A673 (cell line): ENCODE data around the gene ATP10B. TPM values are rescaled to one million over a fixed set of nuclear protein-coding genes. Genes with fewer than 3 reads are reported as not detected.
A peak's percentile ranks its signal among the peaks of the same experiment; 100 is the strongest.

ENCODE experiments used
- BruUV-seq: library from RNA; stranded (reverse); fragments of 400-500 nt; replicated peaks from 2 replicates; lab custom pipeline; 2021; lab: Mats Ljungman, UMichigan
- CTCF ChIA-PET: fragments of 300-600 bp; sonication (Branson Sonifier 250); formaldehyde crosslinking; loops from one replicate; lab custom pipeline; 2022; ENCODE audit warnings: antibody characterized with exemption; lab: Charles Lee
- POLR2A ChIA-PET: fragments of 300-600 bp; sonication (Branson Sonifier 250); formaldehyde crosslinking; loops from one replicate; lab custom pipeline; 2022; ENCODE audit warnings: antibody characterized with exemption; ENCODE audit not compliant: low non-redundant PET; lab: Charles Lee
- DNase-seq: peaks from one replicate; pipeline ENCODE4 v3.0.0-alpha.2; 2015; ENCODE audit warnings: low spot score
- H3K27ac ChIP-seq: fragments of 200-600 bp; sonication (generic); 2 replicates; pipeline ENCODE4 v1.5.1; 2016; ENCODE audit warnings: mixed run types, low read depth, mild to moderate bottlenecking, mixed read lengths, antibody characterized with exemption, low read length; ENCODE audit not compliant: poor library complexity, severe bottlenecking
- H3K27me3 ChIP-seq: fragments of 200-600 bp; sonication (generic); replicated peaks from 2 replicates; pipeline ENCODE4 v1.6.1; 2017; ENCODE audit warnings: mixed run types, low read depth, mild to moderate bottlenecking, mixed read lengths, antibody characterized with exemption, low read length; ENCODE audit not compliant: insufficient read depth, poor library complexity
- H3K36me3 ChIP-seq: fragments of 200-600 bp; sonication (generic); 2 replicates; pipeline ENCODE4 v1.6.1; 2016; ENCODE audit warnings: mixed run types, mild to moderate bottlenecking, mixed read lengths, antibody characterized with exemption, low read length; ENCODE audit not compliant: insufficient read depth, poor library complexity, severe bottlenecking
- H3K4me1 ChIP-seq: fragments of 200-600 bp; sonication (generic); 2 replicates; pipeline ENCODE4 v1.6.1; 2017; ENCODE audit warnings: mixed run types, mild to moderate bottlenecking, mixed read lengths, antibody characterized with exemption, low read length; ENCODE audit not compliant: insufficient read depth, poor library complexity, severe bottlenecking
- H3K4me3 ChIP-seq: fragments of 200-600 bp; sonication (generic); 2 replicates; pipeline ENCODE4 v1.5.1; 2016; ENCODE audit warnings: low read depth, mixed run types, mild to moderate bottlenecking, mixed read lengths, low read length; ENCODE audit not compliant: poor library complexity, severe bottlenecking
- H3K9me3 ChIP-seq: fragments of 200-600 bp; sonication (generic); 2 replicates; pipeline ENCODE4 v1.6.1; 2016; ENCODE audit warnings: mixed run types, low read depth, mild to moderate bottlenecking, mixed read lengths, antibody characterized with exemption, low read length; ENCODE audit not compliant: poor library complexity, severe bottlenecking
- CTCF ChIP-seq: fragments of 300-800, 200-600 bp; sonication (generic); conservative IDR thresholded peaks from 2 replicates; pipeline ENCODE4 v1.5.1; 2017; ENCODE audit warnings: low read depth, mild to moderate bottlenecking, antibody characterized with exemption, low read length, moderate library complexity, mixed read lengths
- EZH2 ChIP-seq: fragments of 200-600 bp; sonication (generic); IDR thresholded peaks from 2 replicates; pipeline ENCODE4 v1.6.1; 2017; ENCODE audit warnings: borderline replicate concordance, low read depth, mild to moderate bottlenecking, mixed read lengths, antibody characterized with exemption, low read length; ENCODE audit not compliant: poor library complexity, severe bottlenecking
- intact Hi-C: fragments of 100-400 bp; cut with micrococcal nuclease; formaldehyde crosslinking; loops from one replicate; pipeline ENCODE4 v1.10.0; 2022; ENCODE audit not compliant: unreplicated experiment
- total RNA-seq: library from RNA; stranded (reverse); gene quantifications from 2 replicates; pipeline ENCODE4 v1.2.3, GENCODE V29; 2021

The ATP10B gene
- total RNA-seq, 1 experiment from 2014 or later, result not detected

GRCh38 chr5:160567031-160567705 lies 284.8 kb downstream of the ATP10B start:
- ChIA-PET POLR2A (no interaction called here), CTCF (no interaction called here)
- Histone ChIP-seq H3K4me1 (no peaks in the 10 kb centered on the region), H3K4me3 (no peak overlapping the region), H3K27ac (no peak overlapping the region), H3K36me3 (no peaks in the 10 kb centered on the region), H3K9me3 (no peaks in the 10 kb centered on the region), H3K27me3 (peaks cover 39% of the 10 kb centered on the region)
- DNase-seq, result no peak
- no peak for TF ChIP-seq CTCF
- TF ChIP-seq EZH2, result no peak
- intact Hi-C loops, result no loop called here
- BruUV-seq, result no TSS peak

- Histone ChIP-seq H3K9me3 (no peaks in the 10 kb centered on the region), H3K36me3 (no peaks in the 10 kb centered on the region), H3K27me3 (peaks cover 28% of the 10 kb centered on the region), H3K4me1 (no peaks in the 10 kb centered on the region), H3K27ac (no peak overlapping the region), H3K4me3 (no peak overlapping the region)
- intact Hi-C loops, result no loop called here
- ChIA-PET CTCF (no interaction called here), POLR2A (no interaction called here)
- DNase-seq, result peak; percentile 43
- BruUV-seq, result no TSS peak
- no peak for TF ChIP-seq EZH2
- no peak for TF ChIP-seq CTCF
Measured at GRCh38 chr5:160565376-160565775, 286.6 kb downstream of the ATP10B start.

GRCh38 chr5:160556846-160557245 lies 295.2 kb downstream of the ATP10B start:
- no peaks in the 10 kb centered on the region for H3K36me3 ChIP-seq
- no TSS peak for BruUV-seq
- H3K4me3 ChIP-seq, result no peak overlapping the region
- no peak overlapping the region for H3K27ac ChIP-seq
- no peaks in the 10 kb centered on the region for H3K9me3 ChIP-seq
- peaks cover 10% of the 10 kb centered on the region for H3K27me3 ChIP-seq
- no peak for TF ChIP-seq EZH2
- TF ChIP-seq CTCF, result no peak
- no peaks in the 10 kb centered on the region for H3K4me1 ChIP-seq
- CTCF ChIA-PET, result no interaction called here
- intact Hi-C loops, result no loop called here
- POLR2A ChIA-PET, result no interaction called here
- DNase-seq, result no peak
